OCI-LY3 (cell line): ENCODE measurements around the gene PITRM1.

Source experiments
- H2AFZ ChIP-seq: fragments of 200-600, 300-600 bp; shearing (Covaris generic); 2 replicates; pipeline ENCODE4 v1.6.0; 2014; ENCODE audit warnings: antibody characterized with exemption, low read depth, low read length
- H3K27ac ChIP-seq: fragments of 200-600, 300-600 bp; sonication (generic); 2 replicates; pipeline ENCODE4 v1.5.1; 2014; ENCODE audit warnings: mild to moderate bottlenecking, low read length, moderate library complexity, mixed read lengths
- H3K27me3 ChIP-seq: fragments of 200-600, 300-600 bp; sonication (generic); 2 replicates; pipeline ENCODE4 v1.6.1; 2014; ENCODE audit warnings: low read depth, low read length, mixed read lengths
- H3K36me3 ChIP-seq: fragments of 200-600, 300-600 bp; sonication (generic); replicated peaks from 2 replicates; pipeline ENCODE3; 2014; ENCODE audit warnings: low read depth, low read length, mixed read lengths
- H3K4me1 ChIP-seq: fragments of 300-600, 200-600 bp; sonication (generic); 2 replicates; pipeline ENCODE4 v1.6.1; 2014; ENCODE audit warnings: low read length, mixed read lengths
- H3K4me2 ChIP-seq: fragments of 200-600, 300-600 bp; sonication (generic); 2 replicates; pipeline ENCODE4 v1.6.1; 2014; ENCODE audit warnings: low read length, mixed read lengths
- H3K4me3 ChIP-seq: fragments of 300-600, 200-600 bp; sonication (generic); 2 replicates; pipeline ENCODE4 v1.5.1; 2014; ENCODE audit warnings: antibody characterized with exemption, mild to moderate bottlenecking, low read length, moderate library complexity
- H3K79me2 ChIP-seq: fragments of 300-600, 200-600 bp; shearing (Covaris generic); 2 replicates; pipeline ENCODE4 v1.6.1; 2014; ENCODE audit warnings: mild to moderate bottlenecking, low read length, mixed read lengths
- H3K9ac ChIP-seq: fragments of 300-600, 200-600 bp; shearing (Covaris generic); 2 replicates; pipeline ENCODE4 v1.6.0; 2014; ENCODE audit warnings: mild to moderate bottlenecking, low read length, moderate library complexity
- H3K9me3 ChIP-seq: fragments of 200-600, 300-600 bp; shearing (Covaris generic); 2 replicates; pipeline ENCODE4 v1.6.1; 2014; ENCODE audit warnings: low read length, mixed read lengths; ENCODE audit not compliant: insufficient read depth
- H4K20me1 ChIP-seq: fragments of 200-600, 300-600 bp; sonication (generic); 2 replicates; pipeline ENCODE4 v1.6.1; 2016; ENCODE audit warnings: low read length, mixed read lengths; ENCODE audit not compliant: insufficient read depth
- EZH2phosphoT487 ChIP-seq: fragments of 200-600 bp; shearing (Covaris generic); IDR thresholded peaks from 2 replicates; pipeline ENCODE4 v1.6.1; 2018; ENCODE audit warnings: antibody characterized with exemption, mixed run types, low read depth
- TF ChIP-seq, protein P1 (sequence below): fragments of 200-600, 300-600 bp; sonication (generic); IDR thresholded peaks from 2 replicates; pipeline ENCODE4 v1.5.1; 2014; ENCODE audit warnings: antibody characterized with exemption, low read length, low read depth

The PITRM1 gene

DNA sequence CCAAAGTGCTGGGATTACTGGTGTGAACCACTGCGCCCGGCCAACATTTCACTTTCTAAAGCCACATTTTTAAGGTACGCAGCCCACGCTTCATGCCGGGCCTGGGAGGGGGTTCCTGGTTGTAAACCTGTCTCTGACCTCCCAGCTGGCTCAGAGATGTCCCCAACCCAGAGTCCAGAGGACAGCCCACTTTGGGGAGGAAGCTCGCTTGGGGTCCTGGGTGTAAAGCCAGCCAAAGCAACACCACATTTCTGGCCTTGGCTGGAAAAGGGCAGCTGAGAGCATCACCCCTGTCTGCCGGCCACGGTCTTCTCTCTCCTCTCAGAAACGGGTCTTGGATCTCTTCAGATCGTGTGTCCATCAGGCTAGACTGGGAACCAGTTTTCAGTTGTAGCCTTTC is 23.9 kb upstream of the PITRM1 start:
- Histone ChIP-seq H3K27ac (no peak overlapping the region), H3K4me1 (peaks cover 25% of the 10 kb centered on the region)
- no peak for TF ChIP-seq EZH2phosphoT487
- TF ChIP-seq, protein P1, sequence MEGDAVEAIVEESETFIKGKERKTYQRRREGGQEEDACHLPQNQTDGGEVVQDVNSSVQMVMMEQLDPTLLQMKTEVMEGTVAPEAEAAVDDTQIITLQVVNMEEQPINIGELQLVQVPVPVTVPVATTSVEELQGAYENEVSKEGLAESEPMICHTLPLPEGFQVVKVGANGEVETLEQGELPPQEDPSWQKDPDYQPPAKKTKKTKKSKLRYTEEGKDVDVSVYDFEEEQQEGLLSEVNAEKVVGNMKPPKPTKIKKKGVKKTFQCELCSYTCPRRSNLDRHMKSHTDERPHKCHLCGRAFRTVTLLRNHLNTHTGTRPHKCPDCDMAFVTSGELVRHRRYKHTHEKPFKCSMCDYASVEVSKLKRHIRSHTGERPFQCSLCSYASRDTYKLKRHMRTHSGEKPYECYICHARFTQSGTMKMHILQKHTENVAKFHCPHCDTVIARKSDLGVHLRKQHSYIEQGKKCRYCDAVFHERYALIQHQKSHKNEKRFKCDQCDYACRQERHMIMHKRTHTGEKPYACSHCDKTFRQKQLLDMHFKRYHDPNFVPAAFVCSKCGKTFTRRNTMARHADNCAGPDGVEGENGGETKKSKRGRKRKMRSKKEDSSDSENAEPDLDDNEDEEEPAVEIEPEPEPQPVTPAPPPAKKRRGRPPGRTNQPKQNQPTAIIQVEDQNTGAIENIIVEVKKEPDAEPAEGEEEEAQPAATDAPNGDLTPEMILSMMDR = no peak

DNA sequence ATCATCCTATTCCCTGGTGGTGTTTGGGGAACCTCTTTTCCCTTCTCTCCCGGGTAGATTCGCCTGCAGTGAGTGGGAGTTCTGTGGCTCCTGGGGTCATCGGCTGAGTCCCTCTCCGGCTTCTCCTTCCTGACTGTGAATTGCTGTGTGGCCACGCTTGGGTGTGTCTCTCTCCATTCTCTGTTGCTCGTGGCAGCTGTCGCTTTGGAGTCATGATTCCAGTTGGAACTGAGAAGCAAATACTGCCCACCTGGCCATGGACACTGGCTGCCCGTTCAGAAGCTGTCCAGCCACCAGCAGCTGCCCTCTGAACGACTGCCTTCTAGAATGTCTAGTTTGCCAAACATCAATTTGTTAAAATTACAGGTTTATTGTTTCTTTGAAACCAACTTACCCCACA is 23.1 kb upstream of the PITRM1 start:
- no peak overlapping the region for H2AFZ ChIP-seq
- H3K36me3 ChIP-seq = no peaks in the 10 kb centered on the region
- H3K9me3 ChIP-seq = no peaks in the 10 kb centered on the region
- peaks cover 25% of the 10 kb centered on the region for H3K4me1 ChIP-seq
- no peak overlapping the region for H3K27ac ChIP-seq
- no peak overlapping the region for H3K4me3 ChIP-seq
- peaks cover 34% of the 10 kb centered on the region for H3K27me3 ChIP-seq
- H4K20me1 ChIP-seq = no peaks in the 10 kb centered on the region
- H3K9ac ChIP-seq = no peak overlapping the region
- no peaks in the 10 kb centered on the region for H3K79me2 ChIP-seq
- no peak overlapping the region for H3K4me2 ChIP-seq
- TF ChIP-seq, protein P1 = no peak
- no peak for TF ChIP-seq EZH2phosphoT487

More for the DNA sequence above, 23.9 kb upstream of the PITRM1 start:
- H3K27me3 ChIP-seq = peaks cover 38% of the 10 kb centered on the region
- H4K20me1 ChIP-seq = no peaks in the 10 kb centered on the region
- H3K9ac ChIP-seq = no peak overlapping the region
- no peak overlapping the region for H3K4me2 ChIP-seq
- H3K36me3 ChIP-seq = no peaks in the 10 kb centered on the region
- H3K9me3 ChIP-seq = no peaks in the 10 kb centered on the region
- H3K4me3 ChIP-seq = no peak overlapping the region
- H3K79me2 ChIP-seq = no peaks in the 10 kb centered on the region
- H2AFZ ChIP-seq = no peak overlapping the region

DNA sequence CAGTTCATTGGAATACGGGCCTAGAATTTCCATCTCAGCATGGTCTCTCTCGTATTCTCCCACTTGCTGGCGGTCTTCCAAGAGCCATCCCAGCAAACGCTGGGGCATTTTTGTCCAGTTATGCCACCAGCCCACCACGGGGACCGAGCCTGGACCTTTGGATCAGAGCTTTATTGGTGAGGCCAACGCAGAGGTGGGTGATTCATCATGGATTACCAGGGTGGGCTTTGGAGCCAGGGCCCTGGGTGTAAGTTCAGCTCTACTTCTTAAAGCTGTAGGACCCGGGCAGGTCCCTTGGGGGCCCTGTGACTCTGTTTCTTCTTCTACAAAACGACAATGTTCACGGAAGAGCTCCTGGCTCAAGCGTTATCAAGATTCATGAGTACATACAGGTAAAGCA is 22.7 kb upstream of the PITRM1 start:
- H4K20me1 ChIP-seq = no peaks in the 10 kb centered on the region
- H3K79me2 ChIP-seq = no peaks in the 10 kb centered on the region
- no peaks in the 10 kb centered on the region for H3K9me3 ChIP-seq
- TF ChIP-seq, protein P1 = no peak
- TF ChIP-seq EZH2phosphoT487 = no peak
- H3K4me2 ChIP-seq = no peak overlapping the region
- H3K27me3 ChIP-seq = peaks cover 32% of the 10 kb centered on the region
- H2AFZ ChIP-seq = no peak overlapping the region
- H3K27ac ChIP-seq = no peak overlapping the region
- H3K4me1 ChIP-seq = peaks cover 25% of the 10 kb centered on the region
- no peak overlapping the region for H3K4me3 ChIP-seq
- H3K36me3 ChIP-seq = no peaks in the 10 kb centered on the region
- H3K9ac ChIP-seq = no peak overlapping the region

DNA sequence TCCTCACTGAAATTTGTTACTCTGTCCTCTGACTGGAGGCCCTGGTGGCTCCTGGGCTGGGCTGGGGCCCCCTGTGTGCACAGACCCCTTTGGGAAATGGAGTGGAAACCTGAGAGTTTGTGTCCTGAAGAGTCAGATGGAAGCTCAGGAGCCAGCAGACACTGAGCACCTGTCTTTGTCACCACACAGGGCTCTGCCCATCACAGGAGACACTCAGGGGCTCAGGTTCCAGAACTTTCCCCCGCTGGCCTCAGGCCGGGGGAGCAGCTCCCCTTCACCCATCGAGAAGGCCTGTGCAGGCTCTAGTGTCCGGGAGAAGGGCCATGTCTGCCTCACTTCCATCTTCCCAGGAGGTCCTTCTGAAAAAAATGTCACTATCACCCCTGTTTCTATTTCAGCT is 22.3 kb upstream of the PITRM1 start:
- no peak overlapping the region for H2AFZ ChIP-seq
- no peak overlapping the region for H3K4me2 ChIP-seq
- H3K27ac ChIP-seq = no peak overlapping the region
- TF ChIP-seq, protein P1 = no peak
- no peak for TF ChIP-seq EZH2phosphoT487
- H4K20me1 ChIP-seq = no peaks in the 10 kb centered on the region
- H3K27me3 ChIP-seq = peaks cover 30% of the 10 kb centered on the region
- no peak overlapping the region for H3K9ac ChIP-seq
- H3K4me3 ChIP-seq = no peak overlapping the region
- peaks cover 25% of the 10 kb centered on the region for H3K4me1 ChIP-seq
- no peaks in the 10 kb centered on the region for H3K79me2 ChIP-seq
- H3K9me3 ChIP-seq = no peaks in the 10 kb centered on the region
- H3K36me3 ChIP-seq = no peaks in the 10 kb centered on the region
